HG02938 (cell line): ENCODE measurements around the gene TLCD5.

Experiments
- ATAC-seq: cut with Tn5 transposase; IDR thresholded peaks from one replicate; pipeline ENCODE4 v1.9.1; 2021; ENCODE audit warnings: mild to moderate bottlenecking, moderate library complexity; ENCODE audit not compliant: unreplicated experiment

Gene TLCD5

GRCh38 chr11:120307476-120307875 is 17.6 kb upstream of the TLCD5 start:
- ATAC-seq, result no peak

GRCh38 chr11:120308081-120308480 is 17.0 kb upstream of the TLCD5 start:
- no peak for ATAC-seq

- no peak for ATAC-seq
These were observed 14.2 kb upstream of the TLCD5 start for GRCh38 chr11:120310870-120311269.

- ATAC-seq, result no peak
These were observed 10.2 kb upstream of the TLCD5 start for GRCh38 chr11:120314861-120315260.

GRCh38 chr11:120316880-120317688 is 8.0 kb upstream of the TLCD5 start:
- ATAC-seq, result no peak

- ATAC-seq, result no peak
These were observed 7.2 kb upstream of the TLCD5 start for GRCh38 chr11:120317689-120318480.

- no peak for ATAC-seq
These were observed 6.2 kb upstream of the TLCD5 start for GRCh38 chr11:120318906-120319305.

GRCh38 chr11:120326228-120326627 is 1.1 kb downstream of the TLCD5 start:
- no peak for ATAC-seq

GRCh38 chr11:120326845-120327281 is 1.8 kb downstream of the TLCD5 start:
- no peak for ATAC-seq

GRCh38 chr11:120327311-120327710 is 2.2 kb downstream of the TLCD5 start:
- no peak for ATAC-seq

- ATAC-seq, result no peak
These were observed 4.5 kb downstream of the TLCD5 start for GRCh38 chr11:120329556-120329955.

- ATAC-seq, result no peak
These were observed 4.9 kb downstream of the TLCD5 start for GRCh38 chr11:120330045-120330444.

GRCh38 chr11:120331301-120331996 is 6.3 kb downstream of the TLCD5 start:
- ATAC-seq, result no peak

- ATAC-seq, result no peak
These were observed 8.0 kb downstream of the TLCD5 start for GRCh38 chr11:120332822-120333716.

- no peak for ATAC-seq
These were observed 8.7 kb downstream of the TLCD5 start for GRCh38 chr11:120333801-120334200.

GRCh38 chr11:120334332-120334731 is 9.2 kb downstream of the TLCD5 start:
- ATAC-seq, result no peak

GRCh38 chr11:120334894-120335462 is 9.9 kb downstream of the TLCD5 start:
- ATAC-seq, result no peak

GRCh38 chr11:120335556-120335907 is 10.4 kb downstream of the TLCD5 start:
- peak; percentile 6 for ATAC-seq

- peak; percentile 37 for ATAC-seq
These were observed 11.0 kb downstream of the TLCD5 start, which contains the start of gene ARHGEF12 for GRCh38 chr11:120335908-120336640. Gene ARHGEF12 (plus strand): TSS chr11:120336413. CDS start chr11:120337244, 831 bp downstream.
